HG03575 (cell line): Measurements from ENCODE around the gene PCYT2.
"Not testable (repeated sequence)": the region's sequence is repeated elsewhere in the genome, so short reads cannot be mapped to it uniquely, and the experiment has no call there.

Experiments
- ATAC-seq: cut with Tn5 transposase; IDR thresholded peaks from one replicate; pipeline ENCODE4 v1.9.1; 2021; ENCODE audit not compliant: unreplicated experiment, insufficient number of reproducible peaks, low FRiP score; ENCODE audit errors: extremely low read depth

The PCYT2 gene

DNA sequence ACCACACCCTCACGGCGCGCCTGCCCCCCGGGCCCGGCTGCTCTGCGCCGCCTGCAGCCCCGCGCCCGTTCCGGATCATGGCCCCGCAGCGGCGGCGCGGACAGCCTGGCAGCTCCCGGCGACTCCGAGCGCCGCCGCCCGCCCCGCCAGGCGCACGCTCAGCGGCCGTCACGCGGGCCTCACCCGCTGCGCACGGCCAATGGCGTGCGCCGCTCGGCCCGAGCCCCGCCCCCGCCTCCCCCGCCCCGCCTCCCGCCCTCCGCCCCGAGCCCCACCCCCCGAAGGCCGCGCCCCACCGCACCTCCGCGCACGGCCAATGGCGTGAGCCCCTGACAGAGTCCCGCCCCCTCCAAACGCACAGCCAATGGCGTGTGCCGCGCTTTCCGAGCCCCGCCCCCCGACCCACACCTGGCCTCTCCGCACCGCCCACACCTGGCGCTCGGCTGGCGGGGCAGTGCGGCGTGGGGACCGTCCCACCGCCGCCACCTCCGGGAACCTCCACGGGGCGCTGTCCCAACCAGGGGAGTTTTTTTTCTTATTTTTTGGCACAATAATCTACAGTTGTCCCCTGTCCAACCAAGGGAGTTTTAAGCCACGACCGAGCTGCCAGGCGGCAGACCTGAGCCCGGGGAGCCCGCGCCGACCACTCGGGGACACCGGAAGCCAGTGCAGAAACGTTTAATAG lies at the start of gene PCYT2:
Gene PCYT2 (minus strand): TSS at position 123 of the 685 bp plus-strand sequence. CDS start 44 bp downstream, at position 79.
- ATAC-seq = no peak

DNA sequence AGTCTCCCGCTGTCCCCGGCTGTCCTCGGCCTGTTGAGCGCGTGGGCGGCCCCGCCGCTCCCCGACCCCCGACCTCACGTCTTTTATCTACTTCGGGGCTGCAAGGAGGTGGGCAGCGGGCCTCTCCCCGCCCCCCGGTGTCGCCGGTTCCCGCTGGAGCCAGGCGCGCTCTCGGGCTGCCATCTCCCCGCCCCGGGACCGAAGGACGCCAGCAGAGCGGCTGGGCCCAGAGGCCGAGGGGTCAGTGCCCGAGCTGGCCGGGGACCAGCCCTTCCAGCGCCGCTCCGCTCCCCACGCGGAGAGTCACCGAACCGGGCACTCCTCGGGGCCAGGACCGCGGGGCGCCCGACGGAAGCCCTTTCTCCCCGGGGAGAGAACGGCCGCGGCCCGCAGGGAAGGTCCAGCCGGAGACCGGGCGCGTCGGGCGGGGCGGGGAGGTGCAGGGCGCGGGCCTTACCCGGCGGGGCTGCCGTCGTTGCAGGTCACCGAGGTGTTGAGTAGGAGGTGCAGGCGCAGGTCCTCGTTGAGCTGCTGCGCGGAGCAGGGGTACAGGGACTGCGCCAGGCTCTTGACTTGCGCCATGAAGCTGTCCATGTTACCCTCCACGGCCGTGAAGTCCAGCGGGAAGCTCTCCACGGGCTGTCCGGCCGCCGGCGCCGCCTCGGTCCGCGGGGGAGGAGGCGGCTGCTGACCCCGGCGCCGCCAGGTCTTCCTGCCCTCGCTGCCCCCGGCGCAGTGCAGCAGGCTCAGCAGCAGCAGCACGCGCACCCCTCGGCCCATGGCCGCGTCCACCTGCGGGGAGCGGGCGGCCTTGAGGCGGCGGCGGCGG lies 49.1 kb upstream of the PCYT2 start:
- ATAC-seq = no peak

DNA sequence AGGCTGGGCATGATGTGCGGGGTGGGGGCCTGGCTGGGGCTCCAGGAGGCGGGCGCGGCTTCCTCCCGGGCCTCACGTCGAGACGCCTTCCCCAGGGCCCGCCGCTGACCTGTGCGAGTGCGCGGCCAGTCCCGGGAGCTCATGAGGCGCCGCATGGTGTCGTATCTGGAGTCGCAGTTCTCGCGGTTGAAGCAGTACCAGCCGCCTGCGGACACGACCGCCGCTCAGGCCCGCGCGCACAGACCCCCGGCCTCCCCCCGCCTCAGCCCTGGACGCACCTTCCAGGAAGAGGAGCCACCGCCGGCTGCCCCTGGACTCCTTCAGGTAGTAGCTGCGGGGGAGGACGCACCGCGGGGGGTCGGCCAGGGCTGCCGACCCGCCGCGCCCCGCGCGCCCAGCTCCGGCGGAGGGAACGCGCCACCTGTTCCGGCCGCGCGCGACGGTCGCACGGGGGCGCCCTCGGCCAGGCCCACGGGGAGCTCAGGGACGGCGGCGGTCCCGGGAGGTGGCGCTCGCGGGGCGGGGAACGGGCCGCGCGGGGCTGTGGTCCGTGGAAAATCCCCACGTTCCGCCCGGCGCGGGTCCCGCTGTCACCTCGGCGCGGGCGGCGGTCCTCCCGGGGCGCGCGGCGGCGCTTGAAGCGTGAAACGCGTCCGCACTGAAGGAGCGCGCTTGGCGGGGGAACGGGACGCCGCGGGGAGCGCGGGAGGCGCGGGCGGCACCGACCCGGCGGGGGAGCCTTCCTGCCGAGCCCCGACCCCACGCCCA lies 48.3 kb upstream of the PCYT2 start:
- ATAC-seq = no peak

DNA sequence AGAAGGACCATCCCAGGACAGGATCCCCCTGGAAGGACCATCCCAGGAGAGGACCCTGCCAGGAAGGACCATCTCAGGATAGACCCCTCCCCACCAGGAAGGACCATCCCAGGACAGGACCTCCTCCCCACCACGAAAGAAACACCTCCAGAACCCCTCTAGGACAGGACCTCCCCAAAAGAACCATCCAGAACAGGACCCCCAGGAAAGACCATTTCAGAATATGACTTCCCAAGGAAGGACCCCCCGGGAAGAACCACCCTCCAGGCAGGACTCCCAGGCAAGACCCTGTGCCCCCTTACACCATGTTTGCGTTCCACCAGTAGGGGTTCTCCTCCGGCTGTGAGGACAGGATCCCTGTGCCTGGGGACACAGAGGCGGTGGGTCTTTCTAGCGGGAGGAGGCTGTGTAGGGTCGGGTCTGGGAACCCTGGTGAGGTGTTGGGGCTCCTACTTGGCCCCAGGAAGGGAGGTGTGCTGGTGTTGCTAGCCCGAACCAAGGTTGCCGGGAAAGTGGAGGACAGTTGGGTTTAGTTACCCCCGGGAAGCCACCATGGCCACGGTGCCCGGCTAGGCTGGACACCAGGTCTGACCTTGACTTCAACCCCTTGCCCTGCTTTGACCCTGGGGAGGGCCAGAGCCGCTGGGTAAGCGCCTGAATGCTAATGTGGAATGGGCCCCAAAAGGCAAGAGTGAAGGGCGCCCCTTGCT lies 47.6 kb upstream of the PCYT2 start:
- ATAC-seq = no peak

DNA sequence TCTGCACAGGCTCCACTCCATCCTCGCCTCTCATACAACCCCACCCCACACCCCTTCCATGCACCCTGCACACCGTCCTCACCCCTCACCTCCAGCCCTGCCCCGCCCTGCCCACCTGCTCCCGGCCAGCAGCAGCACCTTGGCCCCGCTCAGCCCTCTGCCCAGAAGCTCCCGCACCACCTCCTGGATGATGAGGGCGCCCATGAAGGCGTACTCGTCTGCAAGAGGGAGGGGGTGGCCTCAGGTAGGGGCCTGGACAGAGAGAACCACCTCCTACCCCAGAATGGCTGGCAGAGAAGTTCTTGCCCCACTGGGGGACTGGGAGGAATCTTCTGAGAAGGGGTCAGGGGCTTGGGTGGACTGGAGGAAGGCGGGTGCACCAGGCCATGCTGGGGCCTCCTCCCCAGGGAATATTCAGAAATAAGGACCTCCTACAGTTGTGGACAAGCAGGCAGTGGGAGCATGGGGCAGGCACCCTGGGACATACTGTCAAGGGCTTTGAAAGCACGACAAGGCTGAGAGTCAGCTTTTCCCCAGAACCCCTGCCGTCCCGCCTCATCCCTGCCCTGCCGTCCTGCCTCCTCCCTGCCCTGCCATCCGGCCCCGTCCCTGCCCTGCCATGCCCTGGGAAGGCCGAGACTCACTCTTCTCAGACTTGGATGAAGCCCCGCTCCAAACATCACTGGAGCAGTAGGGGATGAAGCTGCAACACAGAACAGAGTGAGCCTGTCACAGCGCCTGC lies 46.7 kb upstream of the PCYT2 start:
- no peak for ATAC-seq

DNA sequence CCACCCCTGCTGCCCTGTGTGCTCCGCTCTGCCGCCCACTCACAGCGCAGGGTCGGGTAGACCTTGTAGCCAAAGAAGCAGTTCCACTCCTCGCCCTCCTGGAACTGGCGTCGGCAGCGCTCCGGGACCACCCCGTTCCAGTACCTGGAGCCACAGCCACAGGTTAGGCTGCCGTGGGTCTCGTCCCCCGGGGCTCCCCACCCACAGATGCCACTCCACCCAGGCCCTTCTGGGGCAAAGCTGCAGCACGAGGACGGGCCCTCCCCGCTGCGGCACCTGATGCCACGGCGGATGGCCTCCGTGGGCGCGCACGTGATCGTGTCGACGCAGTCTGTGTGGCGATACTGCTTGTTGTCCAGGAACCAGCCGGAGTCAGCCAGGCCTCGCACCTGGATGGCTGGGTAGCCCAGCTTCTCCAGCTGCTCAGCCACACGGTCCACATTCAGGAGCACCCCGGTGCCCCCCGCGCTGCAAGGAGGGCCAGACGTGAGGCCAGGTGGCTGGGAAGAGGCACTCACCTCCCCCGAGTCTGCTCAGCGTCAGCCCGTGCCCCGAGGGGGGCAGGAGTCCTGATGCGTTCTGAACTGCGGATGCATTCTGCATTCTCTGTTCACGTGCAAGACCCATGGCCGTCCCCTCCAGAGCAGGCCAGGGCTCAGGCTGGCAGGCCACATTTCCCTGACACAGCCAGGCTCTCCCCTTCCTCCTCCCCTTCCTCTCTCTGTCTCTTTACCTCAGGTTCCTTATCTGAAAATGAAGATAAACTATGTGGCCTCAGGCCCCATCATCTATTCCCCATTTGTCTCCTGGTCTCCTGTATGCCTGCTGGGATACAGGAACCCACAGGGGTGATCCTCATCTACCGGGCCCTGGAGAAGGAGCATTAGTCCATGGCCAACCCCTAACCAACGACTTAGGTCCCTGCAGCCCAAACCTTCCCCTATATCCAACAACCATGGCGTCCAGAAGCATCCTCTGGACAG lies 45.7 kb upstream of the PCYT2 start:
- ATAC-seq = no peak

- ATAC-seq = no peak
These were observed 44.8 kb upstream of the PCYT2 start for GRCh38 chr17:81955756-81956544.

DNA sequence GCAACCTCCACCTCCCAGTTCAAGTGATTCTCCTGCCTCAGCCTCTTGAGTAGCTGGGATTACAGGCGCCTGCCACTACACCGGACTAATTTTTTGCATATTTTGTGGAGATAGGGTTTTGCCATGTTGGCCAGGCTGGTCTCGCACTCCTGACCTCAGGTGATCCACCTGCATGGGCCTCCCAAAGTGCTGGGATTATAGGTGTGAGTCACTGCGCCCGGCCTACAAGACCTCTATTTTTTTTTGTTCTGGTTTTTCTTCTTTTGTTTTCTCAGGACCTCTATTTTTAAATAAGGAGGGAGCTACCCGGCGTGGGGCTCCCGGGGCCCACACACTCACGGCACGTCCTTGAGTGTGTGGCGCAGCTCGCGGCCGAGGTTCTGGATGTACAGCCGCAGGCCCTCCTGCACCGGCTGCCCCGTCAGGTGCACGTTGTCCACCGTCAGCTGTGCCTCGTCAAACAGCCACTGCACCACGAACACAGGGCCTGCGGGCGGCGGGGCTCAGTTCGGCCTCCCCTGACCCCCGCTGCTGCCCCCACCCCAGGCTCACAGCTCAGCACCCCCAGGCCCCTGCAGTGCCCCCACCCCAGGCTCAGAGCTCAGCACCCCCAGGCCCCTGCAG lies 44.0 kb upstream of the PCYT2 start:
- no peak for ATAC-seq

DNA sequence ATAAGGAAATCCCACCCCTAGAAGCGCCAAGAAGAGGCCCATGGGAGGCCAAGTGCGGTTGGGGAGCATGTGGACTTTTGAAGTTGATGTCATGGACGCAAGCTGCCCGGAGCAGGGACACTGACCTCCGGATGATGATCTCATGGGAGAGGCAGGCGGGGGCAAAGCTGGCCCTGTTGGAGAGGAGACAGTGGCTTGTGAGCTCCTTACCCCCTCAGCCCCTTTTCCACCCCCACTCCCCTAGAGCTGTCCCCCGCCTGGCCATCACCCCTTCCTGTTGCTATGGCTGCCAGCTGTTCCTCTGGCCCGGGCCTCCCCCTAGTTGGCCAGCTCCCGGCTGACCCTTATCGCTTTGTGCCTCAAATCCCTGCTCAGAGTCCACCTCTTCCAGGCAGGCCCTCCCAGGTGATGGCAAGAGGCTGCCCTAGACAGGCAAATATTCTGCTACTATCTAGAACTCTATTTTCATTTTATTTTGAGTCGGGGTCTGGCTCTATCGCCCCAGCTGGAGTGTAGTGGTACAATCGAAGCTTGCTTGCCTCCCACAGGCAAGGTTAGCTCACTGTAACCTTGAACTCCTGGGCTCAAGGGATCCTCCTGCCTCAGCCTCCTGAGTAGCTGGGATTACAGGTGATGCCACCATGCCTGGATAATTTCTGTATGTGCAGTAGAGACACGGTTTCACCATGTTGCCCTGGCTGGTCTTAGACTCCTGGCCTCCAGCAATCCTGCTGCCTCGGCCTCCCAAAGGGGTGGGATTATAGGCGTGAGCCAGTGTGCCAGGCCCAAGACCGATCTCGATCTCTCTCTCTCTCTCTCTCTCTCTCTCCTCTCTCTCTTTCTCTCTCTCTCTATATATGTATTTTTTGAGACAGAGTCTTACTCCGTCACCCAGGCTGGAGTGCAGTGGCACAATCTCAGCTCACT lies 43.2 kb upstream of the PCYT2 start:
- no peak for ATAC-seq

DNA sequence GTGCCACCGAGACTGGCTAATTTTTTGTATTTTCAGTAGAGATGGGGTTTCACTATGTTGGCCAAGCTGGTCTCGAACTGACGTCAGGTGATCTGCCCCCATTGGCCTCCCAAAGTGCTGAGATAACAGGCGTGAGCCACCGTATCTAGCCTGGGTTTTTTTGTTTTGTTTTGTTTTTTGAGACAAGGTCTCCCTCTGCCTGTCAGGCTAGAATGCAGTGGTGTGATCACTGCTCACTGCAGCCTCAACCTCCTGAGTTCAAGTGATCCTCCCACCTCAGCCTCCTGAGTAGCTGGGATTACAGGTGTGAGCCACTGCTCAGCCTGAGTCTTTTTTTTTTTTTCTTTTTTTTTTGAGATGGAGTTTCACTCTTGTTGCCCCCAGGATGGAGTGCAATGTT lies 42.2 kb upstream of the PCYT2 start:
- ATAC-seq = not testable (repeated sequence)

DNA sequence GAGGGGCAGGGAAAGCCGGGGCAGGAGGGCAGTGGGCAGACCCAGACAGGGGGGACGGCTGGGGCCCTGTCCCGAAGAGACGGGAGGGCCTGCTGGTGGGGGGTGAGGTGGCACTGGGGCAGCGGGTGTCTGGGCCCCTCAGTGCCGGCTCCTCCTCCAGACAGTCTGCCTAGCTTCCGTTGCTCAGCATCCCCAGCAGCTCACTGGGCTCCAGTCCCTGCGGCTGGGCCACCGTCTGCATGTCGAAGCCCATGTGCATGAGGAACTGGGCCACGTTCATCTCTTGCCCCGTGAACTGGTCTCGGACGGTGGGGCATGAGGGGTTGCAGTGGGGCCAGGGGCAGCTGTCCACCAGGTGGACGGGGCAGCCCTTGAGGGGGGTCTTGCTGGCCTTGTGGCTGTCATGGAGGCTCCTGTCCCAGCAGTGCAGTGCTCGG lies 41.6 kb upstream of the PCYT2 start:
- ATAC-seq = no peak

DNA sequence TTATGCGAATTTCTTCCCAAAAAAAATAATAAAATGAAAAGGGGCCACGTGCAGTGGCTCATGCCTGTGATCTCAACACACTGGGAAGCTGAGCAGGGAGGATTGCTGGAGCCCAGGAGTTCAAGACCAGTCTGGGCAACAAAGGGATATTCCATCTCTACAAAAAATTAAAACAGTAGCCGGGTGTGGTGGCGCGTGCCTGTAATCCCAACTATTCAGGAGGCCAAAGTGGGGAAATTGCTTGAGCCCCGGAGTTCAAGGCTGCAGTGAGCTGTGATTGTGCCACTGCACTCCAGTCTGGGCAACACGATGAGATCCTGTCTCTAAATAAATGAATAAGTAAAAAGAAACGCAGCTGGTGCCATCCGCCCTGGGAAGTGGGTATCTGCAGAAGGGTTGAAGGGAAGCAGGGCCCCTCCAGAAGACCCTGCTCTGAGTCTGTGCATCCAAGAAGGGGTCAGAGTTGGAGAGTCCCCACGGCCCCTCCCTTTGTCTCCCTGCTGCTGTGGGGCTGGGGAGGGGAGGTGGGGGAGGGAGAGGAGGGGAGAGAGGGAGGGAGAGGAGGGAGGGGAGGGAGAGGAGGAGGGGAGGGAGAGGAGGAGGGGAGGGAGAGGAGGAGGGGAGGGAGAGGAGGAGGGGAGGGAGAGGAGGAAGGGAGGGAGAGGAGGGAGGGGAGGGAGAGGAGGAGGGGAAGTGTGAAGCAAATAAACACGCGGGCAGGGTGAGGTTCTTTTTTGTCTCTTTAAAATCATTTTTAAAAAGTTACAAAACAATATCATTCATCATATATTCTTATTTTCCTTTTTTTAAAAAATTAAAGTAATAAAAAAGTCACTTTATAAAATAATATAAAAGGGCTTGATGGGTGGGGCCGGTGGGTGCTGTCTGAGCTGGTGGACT lies 40.8 kb upstream of the PCYT2 start:
- ATAC-seq = no peak

- ATAC-seq = no peak
These were observed 39.3 kb upstream of the PCYT2 start for GRCh38 chr17:81950501-81950900.

- no peak for ATAC-seq
These were observed 37.6 kb upstream of the PCYT2 start for GRCh38 chr17:81948635-81949378.
